HG03575 (cell line): ENCODE data around the gene STON2.

Experiments used
- ATAC-seq: cut with Tn5 transposase; IDR thresholded peaks from one replicate; pipeline ENCODE4 v1.9.1; 2021; ENCODE audit not compliant: unreplicated experiment, insufficient number of reproducible peaks, low FRiP score; ENCODE audit errors: extremely low read depth

The STON2 gene

GRCh38 chr14:81423504-81423903 lies 23.4 kb upstream of the STON2 start:
- ATAC-seq, result no peak

- no peak for ATAC-seq
Measured at GRCh38 chr14:81418057-81418790, 18.1 kb upstream of the STON2 start.

GRCh38 chr14:81416981-81417380 lies 16.9 kb upstream of the STON2 start:
- ATAC-seq, result no peak

GRCh38 chr14:81416194-81416952 lies 16.2 kb upstream of the STON2 start:
- ATAC-seq, result no peak

- no peak for ATAC-seq
Measured at GRCh38 chr14:81415781-81416180, 15.7 kb upstream of the STON2 start.

- no peak for ATAC-seq
Measured at GRCh38 chr14:81414123-81414522, 14.0 kb upstream of the STON2 start.

- ATAC-seq, result no peak
Measured at GRCh38 chr14:81412779-81413178, 12.7 kb upstream of the STON2 start.

GRCh38 chr14:81408595-81408994 lies 8.5 kb upstream of the STON2 start:
- no peak for ATAC-seq

GRCh38 chr14:81406863-81407262 lies 6.7 kb upstream of the STON2 start:
- no peak for ATAC-seq

GRCh38 chr14:81402123-81402495 lies 2.0 kb upstream of the STON2 start:
- ATAC-seq, result no peak

- no peak for ATAC-seq
Measured at GRCh38 chr14:81401420-81402122, 1.4 kb upstream of the STON2 start.

GRCh38 chr14:81400852-81401251 lies 728 bp upstream of the STON2 start:
- no peak for ATAC-seq

- no peak for ATAC-seq
Measured at GRCh38 chr14:81398196-81398891, 1.8 kb downstream of the STON2 start.

- ATAC-seq, result no peak
Measured at GRCh38 chr14:81396113-81396512, 4.0 kb downstream of the STON2 start.

- no peak for ATAC-seq
Measured at GRCh38 chr14:81394739-81395138, 5.4 kb downstream of the STON2 start.

GRCh38 chr14:81392976-81393643 lies 7.0 kb downstream of the STON2 start:
- no peak for ATAC-seq

- no peak for ATAC-seq
Measured at GRCh38 chr14:81392052-81392451, 8.1 kb downstream of the STON2 start.

GRCh38 chr14:81390696-81391095 lies 9.4 kb downstream of the STON2 start:
- ATAC-seq, result no peak

GRCh38 chr14:81388336-81388735 lies 11.8 kb downstream of the STON2 start:
- no peak for ATAC-seq
